ENCODE measurements around the gene LSM3. TPM values are rescaled to one million over a fixed set of nuclear protein-coding genes. Genes with fewer than 3 reads are reported as not detected.

Gene LSM3
- total and polyA plus RNA-seq, 9 of the 15 experiments (the other 6 are each of a cell fraction or from before 2014, with no cell fraction given): 33.8 to 203 (median 61.2) TPM

DNA sequence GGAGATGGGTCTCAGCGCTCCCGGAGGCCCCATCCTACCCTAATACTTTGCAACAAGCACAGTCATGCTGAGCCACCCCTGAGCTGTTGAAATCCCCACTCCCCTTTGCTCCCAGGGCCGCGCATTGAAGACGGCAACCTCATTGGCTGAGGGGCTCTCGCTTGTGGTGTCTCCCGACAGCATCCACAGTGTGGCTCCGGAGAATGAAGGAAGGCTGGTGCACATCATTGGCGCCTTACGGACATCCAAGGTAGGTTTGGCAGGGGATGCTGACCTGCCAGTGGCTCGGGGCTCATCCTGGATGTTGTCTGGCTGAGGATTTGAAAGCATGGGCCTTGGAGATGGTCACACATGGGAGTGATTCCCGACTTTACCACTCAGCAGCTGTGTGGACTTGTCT lies 47.9 kb upstream of the LSM3 start (continued):
- TF ChIP-seq, protein P1, sequence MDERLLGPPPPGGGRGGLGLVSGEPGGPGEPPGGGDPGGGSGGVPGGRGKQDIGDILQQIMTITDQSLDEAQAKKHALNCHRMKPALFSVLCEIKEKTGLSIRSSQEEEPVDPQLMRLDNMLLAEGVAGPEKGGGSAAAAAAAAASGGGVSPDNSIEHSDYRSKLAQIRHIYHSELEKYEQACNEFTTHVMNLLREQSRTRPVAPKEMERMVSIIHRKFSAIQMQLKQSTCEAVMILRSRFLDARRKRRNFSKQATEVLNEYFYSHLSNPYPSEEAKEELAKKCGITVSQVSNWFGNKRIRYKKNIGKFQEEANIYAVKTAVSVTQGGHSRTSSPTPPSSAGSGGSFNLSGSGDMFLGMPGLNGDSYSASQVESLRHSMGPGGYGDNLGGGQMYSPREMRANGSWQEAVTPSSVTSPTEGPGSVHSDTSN (CRISPR knock-in tag; IDR thresholded peaks at IDR 0.05; ENCODE audit: low read depth): no peak
- TF ChIP-seq, protein P1 (tag; conservative IDR thresholded peaks at IDR 0.05; ENCODE audit: low read depth): no peak
- TF ChIP-seq CREBBP (IDR thresholded peaks at IDR 0.05; ENCODE audit: low read depth, low read length) (no peak), MYBL2 (IDR thresholded peaks at IDR 0.05; ENCODE audit: low read depth) (no peak), MYBL2 (CRISPR knock-in tag; IDR thresholded peaks at IDR 0.05; ENCODE audit: borderline replicate concordance) (peak; percentile 41; the same call in 1 of the 2 replicates), ZNF785 (CRISPR knock-in tag; IDR thresholded peaks at IDR 0.05) (no peak)
- TF ChIP-seq, protein P2, sequence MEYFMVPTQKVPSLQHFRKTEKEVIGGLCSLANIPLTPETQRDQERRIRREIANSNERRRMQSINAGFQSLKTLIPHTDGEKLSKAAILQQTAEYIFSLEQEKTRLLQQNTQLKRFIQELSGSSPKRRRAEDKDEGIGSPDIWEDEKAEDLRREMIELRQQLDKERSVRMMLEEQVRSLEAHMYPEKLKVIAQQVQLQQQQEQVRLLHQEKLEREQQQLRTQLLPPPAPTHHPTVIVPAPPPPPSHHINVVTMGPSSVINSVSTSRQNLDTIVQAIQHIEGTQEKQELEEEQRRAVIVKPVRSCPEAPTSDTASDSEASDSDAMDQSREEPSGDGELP (CRISPR knock-in tag; IDR thresholded peaks at IDR 0.05; ENCODE audit: borderline replicate concordance): no peak

DNA sequence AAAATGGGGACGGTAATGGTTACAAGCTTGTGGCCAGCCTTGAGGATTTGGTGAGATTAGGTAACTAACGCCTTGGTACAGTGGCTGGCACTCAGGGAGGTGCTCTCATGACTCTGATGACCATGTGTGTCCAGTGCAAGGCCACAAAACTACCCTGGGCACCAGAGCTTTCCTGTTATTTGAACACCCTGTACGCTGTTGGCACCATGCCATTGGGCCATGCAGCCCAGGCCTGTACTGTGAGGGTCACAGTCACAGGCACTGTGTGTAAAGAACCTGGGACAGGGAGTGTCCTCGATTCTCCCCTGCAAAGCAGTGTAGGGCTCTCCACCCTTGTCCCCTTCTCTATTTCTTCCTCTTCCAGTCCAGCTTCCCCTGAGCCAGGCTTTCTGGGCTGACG lies 47.5 kb upstream of the LSM3 start:
- peaks cover 4% of the 10 kb centered on the region for H3K9me1 ChIP-seq (ENCODE audit: control insufficient read depth, insufficient read depth, low read length)
- no peak for DNase-seq (ENCODE audit: extremely low read depth in 1 of 4, low spot score in 3 of 4)
- no peaks in the 10 kb centered on the region for H3K27me3 ChIP-seq (ENCODE audit: control insufficient read depth in 2 of 2, insufficient read depth in 2 of 2, low read length in 2 of 2)
- TF ChIP-seq NFIC (IDR thresholded peaks at IDR 0.05): peak; percentile 79
- no peak for TF ChIP-seq FOSL1 (tag; conservative IDR thresholded peaks at IDR 0.05)
- no peak for TF ChIP-seq ZNF445 (CRISPR knock-in tag; IDR thresholded peaks at IDR 0.05; ENCODE audit: low read depth)
- H3K4me1 ChIP-seq (replicated peaks in 1 of 2; ENCODE audit: control insufficient read depth in 2 of 2, insufficient read depth in 2 of 2, low read length in 2 of 2): peaks cover 9 to 14% of the 10 kb centered on the region in 2 experiments
- 68% methylated on average over 5 of the region's 5 CpGs for WGBS (ENCODE audit: insufficient coverage, low coverage, missing lambda C conversion rate)
- ATAC-seq: no peak
- H2AFZ ChIP-seq (ENCODE audit: low read depth, low read length): no peak overlapping the region
- intact Hi-C loops (cut with micrococcal nuclease) (no loop called here), in situ Hi-C loops (cut with MboI) (no loop called here)
- H3K36me3 ChIP-seq (ENCODE audit: control insufficient read depth, insufficient read depth, low read length): peaks cover 95% of the 10 kb centered on the region
- FAIRE-seq: no peak
- H4K20me1 ChIP-seq (replicated peaks; ENCODE audit: control insufficient read depth, insufficient read depth, low read length): peaks cover 7% of the 10 kb centered on the region
- H3K27ac ChIP-seq (ENCODE audit: extremely low read depth, low read depth, low read length): no peak overlapping the region
- ChIA-PET CTCF (ENCODE audit: low intra/inter-chr PET ratio) (no interaction called here), POLR2A (interaction anchor here (0.7 to 2.1 kb wide), 3 partner anchors 9 to 166 kb away, joined by 3 to 6 read pairs (median 3); no protein-coding TSS in a partner anchor)
- no peak overlapping the region for H3K9ac ChIP-seq (ENCODE audit: insufficient read depth in 1 of 2, low read depth in 2 of 2, low read length in 2 of 2)
- no TSS peak for BruUV-seq (replicated peaks)
- no peak overlapping the region for H3K4me2 ChIP-seq (ENCODE audit: insufficient read depth, low read length)
- peaks cover 29% of the 10 kb centered on the region for H3K79me2 ChIP-seq (ENCODE audit: control insufficient read depth, insufficient read depth, low read length)
- no peaks in the 10 kb centered on the region for H3K9me3 ChIP-seq (replicated peaks; ENCODE audit: control insufficient read depth, insufficient read depth, low read depth, low read length)
- no peak overlapping the region for H3K4me3 ChIP-seq

Data from K562 (cell line).